Stimulated activated CD8-positive, alpha-beta memory T cell treated with anti-CD3 and anti-CD28 coated beads, Interleukin-2, amount 100 ng/mL, for 1 hour (primary cell): ENCODE data around the gene TBC1D22A.

ENCODE experiments used
- DNase-seq, 2 donors: peaks; one replicate each; pipeline ENCODE4 v3.0.0-alpha.2; 2020; ENCODE audit warnings: low read depth in 2 of 2

TBC1D22A gene

DNA sequence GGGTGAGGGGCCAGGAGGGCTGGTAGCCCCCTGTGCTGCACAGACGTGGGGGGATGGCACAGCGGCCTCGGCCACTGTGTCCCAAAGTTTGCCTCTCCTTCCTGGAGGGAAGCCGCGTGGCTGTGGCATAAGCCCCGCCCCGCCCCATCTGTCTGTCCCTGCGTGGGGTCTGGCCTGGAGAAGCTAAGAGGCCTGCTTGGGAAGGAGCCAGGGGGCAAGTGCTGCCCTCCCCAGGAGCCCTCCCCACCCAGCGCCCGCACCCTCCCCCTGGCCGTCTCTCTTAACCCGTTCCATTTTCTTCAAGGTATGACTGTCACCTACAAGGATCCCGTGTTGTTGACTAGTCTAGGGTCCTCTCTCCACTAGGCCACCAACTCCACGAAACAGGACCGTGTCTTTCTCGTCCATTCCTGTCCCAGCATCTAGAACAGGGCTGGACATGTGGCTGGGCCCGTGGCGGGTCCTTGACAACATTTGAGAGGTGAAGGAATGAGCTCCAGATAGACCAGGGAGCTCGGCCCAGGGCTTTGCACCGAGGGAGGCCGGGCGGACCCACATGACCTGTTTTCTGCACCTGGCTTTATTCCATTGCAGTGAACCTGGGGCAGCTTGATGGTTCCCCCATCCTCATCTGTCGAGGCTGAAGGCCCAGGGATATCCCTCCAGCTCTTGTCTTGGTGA, 428.0 kb downstream of the TBC1D22A start:
- DNase-seq = no peak

DNA sequence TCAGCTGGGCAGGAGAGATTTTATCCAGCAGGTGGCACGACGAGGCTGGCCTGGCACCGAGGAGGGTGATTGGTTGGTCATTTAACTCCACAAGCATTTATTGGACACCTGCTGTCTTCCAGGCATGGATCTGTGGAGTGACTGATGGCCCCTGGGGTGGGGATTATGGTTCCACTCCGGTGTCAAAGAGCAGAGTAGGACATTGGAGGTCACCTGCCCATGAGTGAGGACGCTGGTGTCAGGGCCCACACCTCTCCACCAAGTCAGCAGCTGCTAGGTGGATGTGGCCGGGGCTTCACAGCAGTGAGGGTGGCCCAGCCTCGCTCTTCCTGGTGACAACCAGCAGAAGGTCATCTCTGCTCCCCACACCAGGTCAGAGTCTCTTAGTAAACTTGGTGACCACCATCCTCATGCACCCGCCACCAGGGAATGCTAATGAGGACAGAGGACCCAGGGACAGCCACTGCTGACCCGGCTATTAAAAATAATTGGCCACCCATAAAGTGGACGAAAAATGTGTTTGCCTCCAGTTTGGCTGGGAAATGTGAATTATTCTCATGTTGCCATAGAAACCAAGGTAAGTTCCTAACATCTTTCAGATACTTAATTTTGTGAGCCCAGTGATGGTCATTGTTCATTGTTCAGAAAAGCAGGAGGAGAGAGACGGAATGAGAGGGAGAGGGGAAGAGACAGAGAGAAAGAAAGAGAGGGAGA, 428.7 kb downstream of the TBC1D22A start:
- DNase-seq = no peak

DNA sequence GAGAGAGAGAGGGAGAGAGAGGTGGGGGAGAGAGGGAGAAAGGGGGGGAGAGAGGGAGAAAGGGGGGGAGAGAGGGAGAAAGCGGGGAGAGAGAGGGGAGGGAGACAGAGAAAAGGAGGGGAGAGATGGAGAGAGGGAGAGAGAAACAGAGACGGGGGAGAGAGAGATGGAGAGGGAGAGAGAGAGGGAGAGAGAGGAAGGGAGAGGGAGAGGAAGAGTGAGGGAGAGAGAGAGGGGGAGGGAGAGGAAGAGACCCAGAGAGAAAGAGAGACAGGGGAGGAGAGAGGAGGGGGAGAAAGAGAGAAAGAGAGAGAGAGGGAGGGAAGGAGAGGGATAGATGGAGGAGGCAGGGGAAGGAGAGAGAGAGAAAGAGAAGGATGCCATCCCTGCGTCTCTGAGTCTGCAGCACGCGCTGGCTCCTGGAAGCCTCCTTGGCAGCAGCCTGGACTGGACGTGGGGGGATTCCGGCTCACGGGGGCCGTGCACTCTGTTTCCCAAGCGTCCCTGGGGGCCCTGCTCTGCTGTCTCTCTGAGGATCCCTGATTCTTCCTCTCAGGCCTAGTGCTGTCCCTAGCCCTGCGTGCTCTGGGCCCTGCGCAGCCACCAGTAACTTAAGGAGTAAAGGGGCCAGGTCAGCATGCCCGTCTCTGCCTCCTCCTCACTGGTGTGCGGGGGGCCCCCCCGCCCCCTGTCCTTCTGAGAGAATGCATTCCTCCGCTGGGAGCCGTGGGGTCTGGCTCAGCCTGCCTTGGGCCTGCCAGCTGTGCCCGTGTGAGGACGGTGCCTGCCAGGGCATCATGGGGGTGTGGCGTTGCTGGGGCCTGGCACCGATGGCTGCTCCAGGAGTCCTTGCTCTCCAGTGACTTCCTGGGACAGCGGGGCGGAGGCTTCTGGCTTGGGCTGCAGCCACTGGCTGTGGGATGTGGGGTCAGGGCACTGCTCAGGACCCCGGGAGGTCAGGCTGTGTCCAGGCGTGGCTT, 429.5 kb downstream of the TBC1D22A start:
- DNase-seq = no peak

DNA sequence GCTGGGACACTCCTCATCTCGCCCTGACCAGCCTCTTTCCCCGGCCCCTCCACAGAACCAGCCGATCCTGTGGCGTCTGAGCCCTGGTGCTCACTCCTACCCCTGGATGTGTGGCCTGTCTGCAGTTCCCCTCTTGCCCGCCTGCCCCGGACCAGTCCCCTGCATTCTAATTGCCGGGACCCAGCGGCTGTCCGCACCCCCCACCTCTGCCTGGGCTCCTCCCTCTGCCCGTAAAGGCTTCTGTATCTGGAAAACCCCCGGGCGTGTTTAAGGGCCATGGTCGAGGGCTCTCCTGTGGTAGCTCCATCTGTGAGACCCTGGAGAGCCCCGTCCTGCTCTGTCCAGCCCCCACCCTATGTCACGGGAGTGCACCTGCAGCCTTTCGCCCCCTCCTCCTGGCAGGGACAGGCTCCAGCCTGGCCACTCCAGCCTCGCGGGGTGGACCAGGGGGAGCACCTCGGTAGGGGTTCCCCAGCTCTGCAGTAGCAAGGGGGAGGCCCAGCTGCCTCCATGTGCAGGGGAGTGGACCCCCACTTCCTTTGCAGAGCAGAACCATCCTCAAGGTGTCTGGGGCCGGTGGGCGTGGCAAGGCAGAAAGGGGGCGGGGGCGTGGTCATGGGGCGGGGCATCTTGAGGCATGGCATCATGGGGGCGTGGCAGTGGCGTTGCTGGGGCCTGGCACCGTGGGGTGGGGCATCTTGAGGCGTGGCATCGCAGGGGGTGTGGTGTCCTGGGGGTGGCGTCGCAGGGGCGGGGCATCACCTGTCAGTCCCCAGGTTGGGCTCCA, 430.4 kb downstream of the TBC1D22A start:
- no peak for DNase-seq

DNA sequence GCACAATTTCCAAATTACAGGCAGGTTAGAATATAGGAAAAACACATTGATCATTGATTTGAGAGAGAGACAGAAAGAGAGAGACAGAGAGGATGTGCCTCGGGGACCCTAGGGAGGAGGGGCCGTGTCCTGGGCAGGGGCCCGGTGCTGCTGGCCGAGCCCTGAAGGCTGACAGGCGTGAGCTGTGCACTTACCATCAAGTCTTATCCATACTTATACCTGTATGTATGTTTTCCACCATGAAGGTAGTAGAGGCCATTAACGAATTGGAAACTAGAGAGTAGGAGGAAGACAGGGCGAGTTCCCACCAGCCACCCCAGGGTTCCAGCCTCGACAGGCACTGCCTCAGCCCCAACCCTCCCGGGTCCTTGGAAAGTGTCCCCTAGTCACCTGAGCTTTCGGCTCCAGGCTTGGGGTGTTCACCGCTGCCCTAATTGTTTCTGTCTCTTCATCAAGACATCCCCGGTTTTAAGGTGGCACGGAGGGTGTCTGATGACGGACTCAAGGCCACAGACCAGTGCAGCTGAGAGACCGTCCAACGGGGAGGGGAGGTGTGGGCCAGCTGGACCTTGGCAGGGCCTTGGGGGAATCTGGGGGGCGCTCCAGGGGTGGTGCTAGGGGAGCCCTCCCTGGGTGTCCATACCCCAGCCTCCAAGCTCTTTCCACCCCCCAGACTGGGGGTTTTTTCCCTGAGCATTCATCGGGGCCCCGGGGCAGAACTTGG, 431.3 kb downstream of the TBC1D22A start:
- no peak for DNase-seq

DNA sequence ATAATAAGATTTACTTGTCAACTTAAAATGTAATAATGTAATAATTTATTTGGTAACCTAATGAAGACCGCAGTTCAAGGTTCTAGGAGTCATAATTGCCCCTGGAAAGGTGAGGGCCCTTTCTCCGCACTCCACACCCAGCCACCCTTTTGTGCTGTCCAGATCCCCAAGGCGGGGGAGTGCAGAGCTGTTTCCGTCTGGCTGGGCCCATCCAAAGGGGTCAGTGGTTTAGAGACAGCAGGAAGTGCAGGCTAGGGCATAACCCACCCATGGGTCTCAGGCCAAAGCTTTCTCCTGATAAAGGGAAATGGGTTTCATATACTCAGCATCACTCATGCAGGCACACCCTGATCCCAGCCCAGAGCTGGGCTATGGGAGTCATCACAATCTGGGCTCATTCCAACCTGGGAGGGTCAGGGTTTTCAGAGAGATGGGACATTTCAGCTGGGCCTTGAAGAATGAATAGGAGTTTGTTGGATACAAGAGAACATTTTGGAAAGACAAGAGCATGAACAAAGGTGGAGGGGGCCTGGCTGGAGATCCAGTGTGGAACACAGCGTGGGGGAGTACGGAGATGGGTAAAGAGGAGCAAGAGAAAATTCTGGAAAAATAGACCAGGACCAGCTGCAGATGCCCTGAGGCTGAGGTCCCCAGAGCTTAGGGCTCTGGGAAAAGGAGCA, 432.2 kb downstream of the TBC1D22A start:
- DNase-seq = no peak

DNA sequence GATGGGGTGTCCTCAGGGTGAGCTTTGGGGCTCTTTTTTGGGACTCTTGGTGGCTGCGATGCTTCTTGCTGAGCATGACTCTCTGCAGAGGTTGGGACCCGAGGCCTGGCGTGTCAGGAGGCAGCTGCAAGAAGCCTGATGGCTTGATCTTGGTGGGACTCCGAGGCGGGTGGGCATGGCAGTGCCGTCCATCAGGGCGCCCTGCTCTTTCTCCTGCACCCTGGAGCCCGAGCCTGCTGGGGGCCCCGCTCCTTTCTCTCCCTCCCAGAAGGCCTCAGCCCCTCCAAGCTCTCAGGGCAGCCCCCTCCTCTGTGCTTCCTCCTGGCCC, 432.7 kb downstream of the TBC1D22A start:
- DNase-seq = no peak

DNA sequence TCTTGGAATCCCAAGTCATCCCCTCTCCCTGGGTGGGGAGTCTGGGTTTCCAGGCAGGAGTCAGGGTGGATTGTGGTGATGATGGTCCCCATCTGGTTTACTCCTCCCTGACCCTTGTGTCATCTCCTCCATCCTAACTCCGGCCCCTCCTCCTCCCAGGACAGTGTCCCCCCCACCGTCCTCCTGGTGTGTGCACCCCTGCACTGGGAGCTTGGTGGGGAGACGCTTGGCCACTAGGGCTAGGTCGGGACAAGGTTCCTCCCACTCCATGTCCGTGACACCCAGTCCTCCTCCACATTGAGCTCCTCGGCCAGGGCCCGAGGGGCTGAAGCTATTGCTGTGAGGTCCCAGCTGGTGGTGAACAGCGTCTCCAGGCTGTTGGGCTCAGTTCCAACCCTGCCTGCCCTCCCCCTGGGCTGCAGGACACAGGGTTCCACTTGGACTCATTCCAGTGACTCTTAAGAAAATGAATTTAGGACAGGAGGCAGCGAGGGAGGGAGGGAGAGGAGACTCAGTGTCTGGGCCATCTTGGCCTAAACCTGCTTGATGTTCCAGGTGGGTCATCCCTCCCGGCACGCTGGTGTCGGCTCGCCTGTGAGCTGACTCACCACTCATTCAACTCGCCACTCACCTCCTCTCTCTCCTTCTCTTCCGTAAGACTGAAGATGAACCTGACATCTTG, 433.2 kb downstream of the TBC1D22A start:
- DNase-seq = no peak

DNA sequence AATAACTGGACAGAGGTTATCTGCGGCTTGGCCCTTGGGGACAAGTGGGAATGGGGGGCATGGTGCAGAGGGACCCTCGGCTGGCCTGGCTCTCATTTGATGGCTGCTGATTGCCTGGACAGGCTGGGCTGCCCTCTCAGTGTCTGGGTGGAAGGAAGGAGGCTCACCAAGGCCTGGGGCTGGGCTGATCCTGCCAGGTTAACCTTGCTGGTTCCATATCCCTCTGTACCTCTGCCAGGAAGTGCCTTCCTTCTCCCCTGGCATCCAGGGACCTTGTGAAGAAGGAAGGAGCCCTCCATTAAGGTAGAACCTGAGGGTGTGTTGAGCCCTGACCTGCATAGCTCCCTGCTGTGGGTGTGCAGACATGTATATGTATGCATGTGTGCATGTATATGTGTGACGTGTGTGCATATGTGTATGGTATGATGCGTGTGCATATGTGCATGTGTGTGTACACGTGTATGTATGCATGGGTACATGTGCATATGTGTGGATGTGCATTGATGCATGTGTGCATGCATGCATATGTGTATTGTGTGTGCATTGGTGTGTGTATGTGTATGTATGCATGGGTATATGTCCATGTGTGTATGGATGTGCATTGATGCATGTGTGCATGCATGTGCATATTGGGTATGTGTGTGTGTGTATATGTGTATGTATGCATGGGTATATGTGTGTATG, 433.9 kb downstream of the TBC1D22A start:
- no peak for DNase-seq

DNA sequence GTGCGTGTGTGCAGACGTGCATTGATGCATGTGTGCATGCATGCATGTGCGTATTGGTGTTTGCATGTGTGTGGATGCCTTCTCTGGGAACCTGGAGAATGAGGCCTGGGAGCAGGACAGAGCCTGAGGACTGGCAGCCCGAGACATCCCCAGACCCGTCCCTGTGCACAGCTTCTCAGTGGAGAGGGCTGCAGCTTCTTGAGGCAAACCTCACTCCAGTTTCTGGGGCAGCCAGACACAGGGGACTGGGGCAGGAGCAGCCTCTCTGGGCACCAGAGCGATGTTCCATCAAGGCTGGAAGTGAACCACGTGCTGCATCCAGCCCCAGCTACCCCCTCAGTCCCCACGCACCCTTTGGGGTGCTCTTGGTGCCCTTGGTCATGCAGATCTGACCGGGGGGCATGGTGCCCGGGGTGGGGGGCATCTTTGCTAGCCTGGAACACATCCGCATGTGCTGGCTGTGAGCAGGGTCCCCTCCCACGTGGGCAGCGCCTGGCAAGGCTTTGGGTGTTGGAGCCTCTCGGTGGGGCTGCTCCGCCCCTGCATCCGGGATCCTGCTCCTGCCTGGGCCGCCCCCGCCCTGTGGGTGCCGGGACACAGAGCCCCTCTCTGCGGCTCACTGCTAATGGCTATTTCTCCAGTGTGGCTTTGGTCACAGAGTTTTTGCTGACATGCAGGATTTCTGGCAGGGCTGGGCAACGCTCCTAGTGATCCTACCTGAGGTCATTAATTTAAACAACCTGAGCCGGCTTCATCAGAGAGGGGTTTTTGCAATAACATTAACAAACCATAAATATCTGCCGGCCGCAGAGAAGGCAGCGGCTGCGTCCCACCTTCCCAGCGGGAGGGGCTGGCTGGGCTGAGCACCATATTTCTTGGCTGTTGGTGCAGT, 434.7 kb downstream of the TBC1D22A start:
- no peak for DNase-seq

DNA sequence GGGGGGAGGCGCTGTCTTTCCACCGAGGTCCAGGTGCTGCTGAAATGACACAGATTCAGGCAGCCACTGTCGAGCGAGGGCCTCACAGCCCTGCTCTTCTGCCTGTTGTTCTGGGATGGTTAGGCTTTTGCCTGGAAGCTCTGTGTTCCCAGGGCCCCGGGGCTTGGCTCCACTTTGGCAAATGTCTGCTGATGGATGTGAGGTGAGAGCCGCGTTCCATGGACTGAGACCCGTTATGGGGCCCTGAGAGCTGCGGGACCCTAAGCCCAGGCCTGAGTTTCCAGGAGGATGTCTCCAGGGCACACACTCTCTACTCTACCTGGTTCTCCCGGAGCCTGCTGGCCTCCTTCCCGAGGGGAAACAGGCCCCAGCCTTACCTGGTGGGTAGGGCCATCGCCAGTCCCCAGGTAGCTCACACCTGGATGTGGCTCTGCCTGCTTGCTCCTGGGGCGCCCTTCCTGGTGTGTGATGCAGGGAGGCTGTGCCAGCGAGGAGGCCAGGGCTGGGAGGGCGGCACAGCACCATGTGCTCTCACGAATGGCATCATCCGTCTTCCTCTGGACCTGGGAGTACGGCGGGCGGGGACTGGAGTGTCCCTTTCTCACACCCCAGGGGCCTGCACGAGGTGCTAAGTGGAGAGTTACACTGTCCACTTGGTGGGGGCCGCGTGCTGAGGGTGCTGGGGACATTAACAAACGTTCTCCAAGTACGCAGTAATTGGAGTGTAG, 435.5 kb downstream of the TBC1D22A start:
- no peak for DNase-seq

DNA sequence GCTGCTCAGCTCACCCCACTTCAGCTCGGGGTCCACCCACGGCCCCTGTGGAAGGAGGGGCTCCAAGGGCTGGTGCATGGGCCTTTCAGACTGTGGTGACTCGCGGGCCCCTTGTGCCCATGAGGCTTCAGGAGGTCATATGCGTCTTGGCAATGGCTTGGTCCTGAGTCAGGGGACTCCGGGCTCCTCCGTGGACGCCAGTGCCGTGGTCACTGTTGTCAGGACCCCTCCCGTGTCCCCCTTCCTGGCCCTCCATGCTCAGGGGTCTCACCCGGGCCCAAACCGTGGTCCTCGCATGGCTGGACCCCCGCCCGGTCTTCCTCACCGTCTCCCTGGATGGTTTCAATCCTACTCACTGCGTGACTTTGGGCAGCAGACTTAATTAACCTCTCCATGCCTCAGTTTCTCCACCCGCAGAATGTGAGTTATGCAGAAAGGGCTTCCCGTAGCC, 436.4 kb downstream of the TBC1D22A start:
- no peak for DNase-seq

DNA sequence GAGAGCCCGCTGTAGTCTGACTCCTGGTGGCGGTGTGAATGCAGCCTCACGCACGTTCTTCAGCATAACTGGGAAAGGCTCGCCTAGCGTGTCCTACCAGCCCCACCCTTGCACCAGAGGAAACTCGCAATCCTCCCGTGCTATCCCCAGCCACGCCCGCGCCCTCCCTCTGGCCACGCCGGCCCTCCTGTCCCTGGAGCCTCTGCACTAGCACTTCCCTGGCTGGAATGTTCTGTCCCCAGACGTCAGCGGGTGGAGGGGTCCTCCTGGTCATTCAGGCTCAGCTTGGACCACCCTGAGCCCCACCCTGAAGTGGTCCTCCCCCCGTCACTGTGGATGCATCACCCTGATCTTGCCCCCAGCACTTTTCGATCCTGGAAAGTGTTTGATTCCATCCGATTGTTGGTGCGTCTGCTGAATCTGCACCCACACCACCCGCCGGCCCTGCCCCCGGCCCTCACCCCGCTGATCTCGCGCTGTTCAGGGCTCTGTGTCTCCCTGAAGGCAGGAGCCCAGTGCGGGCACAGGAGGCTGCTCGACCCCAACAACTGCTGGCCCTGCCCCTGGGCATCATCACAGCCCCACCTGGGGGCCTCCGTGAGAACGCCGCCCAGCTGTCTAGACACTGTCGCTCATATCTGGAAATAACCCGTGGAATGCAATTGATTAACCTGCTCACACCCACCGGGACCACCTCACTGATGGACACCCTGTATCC, 437.0 kb downstream of the TBC1D22A start:
- DNase-seq = no peak

DNA sequence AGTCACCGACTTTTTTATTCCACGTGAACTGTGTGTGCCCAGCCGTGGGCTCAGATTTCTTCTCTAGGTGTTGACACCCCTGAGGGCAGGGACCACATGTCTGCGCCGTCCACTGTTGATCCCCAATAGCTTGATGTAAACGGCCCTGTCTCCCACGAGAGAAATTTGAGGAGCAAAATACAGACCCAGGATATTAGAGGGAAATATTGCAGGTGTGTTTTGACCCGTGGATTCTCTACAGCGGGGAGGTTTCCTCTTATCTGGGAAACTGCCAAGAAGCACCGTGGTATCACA, 437.5 kb downstream of the TBC1D22A start:
- DNase-seq = no peak

DNA sequence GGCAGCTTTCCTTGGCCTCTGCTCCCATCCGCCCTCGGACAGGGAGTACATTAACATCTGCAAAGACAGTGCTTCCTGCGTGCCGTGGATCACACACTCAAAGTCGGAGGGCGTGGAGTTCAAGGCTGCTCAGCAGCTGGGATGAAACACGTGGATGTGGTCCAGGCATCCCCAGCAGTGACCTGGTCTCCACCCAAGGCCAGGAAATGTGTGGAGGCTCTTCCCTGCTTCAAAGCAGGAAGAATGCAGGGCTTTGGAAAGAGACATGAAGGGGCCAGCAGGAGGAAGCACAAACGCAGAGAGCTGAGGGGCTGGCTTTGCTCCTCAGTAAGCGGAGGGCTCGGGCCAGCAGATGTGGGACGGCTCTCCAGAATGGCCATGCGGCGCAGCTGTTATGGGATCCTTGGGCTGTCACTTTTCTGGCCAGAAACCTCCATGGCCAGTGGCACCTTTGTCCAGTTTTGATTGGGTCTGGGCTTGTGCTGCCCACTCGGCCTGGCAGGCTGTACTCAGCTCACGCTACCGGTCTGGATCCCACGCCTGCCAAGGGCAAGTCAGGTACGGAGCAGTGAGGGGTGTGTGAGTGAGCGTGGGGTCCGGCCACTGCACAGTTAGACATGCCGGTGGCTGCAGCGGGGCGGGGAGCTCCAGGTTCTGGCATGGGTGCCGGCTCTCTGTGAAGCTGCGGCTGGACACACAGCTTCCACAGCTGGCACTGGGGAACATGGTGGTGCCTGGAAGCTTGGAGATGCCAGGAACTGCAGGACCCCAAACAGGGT, 438.0 kb downstream of the TBC1D22A start:
- no peak for DNase-seq
